SK-MEL-5 (cell line): Measurements from ENCODE around the gene IL11. TPM values are rescaled to one million over a fixed set of nuclear protein-coding genes. Genes with fewer than 3 reads are reported as not detected.

Source experiments
- DNase-seq: peaks from one replicate; pipeline ENCODE4 v3.0.0-alpha.2; 2016; ENCODE audit warnings: low read depth, low spot score
- in situ Hi-C: cut with HindIII; loops from 2 replicates; pipeline ENCODE4 v1.10.0; 2016; ENCODE audit warnings: low sequenced_read_pairs, high pct_unique_total_duplicates, low pct_unique_long_range_greater_than_20kb
- total RNA-seq: library from RNA; depleted of rRNA; stranded (reverse); fragments of >200 nt; shearing (Covaris generic); gene quantifications from 2 replicates; pipeline ENCODE4 v1.2.3, GENCODE V29; 2014

The IL11 gene
- total RNA-seq, 1 experiment from 2014 or later: not detected

DNA sequence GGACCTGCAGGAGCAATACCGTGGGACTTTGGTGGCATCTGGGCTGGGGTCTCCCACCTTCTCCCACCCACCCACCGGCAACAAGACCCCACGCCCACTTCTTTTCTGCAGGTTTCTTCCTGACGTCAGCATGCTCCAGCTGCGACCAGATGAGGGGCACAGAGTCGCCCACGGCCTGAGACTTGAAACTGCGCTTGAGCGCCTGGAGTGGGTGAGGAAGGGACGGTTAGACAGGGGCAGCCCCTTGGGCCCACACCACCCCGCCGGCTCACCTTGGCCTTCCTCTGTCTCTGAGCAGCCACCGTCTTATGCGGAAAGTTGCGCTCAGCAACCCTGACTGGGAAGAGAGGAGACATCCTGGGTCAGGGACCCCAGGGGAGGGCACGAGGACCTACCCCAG, 9.4 kb downstream of the IL11 start:
- in situ Hi-C loops: no loop called here

DNA sequence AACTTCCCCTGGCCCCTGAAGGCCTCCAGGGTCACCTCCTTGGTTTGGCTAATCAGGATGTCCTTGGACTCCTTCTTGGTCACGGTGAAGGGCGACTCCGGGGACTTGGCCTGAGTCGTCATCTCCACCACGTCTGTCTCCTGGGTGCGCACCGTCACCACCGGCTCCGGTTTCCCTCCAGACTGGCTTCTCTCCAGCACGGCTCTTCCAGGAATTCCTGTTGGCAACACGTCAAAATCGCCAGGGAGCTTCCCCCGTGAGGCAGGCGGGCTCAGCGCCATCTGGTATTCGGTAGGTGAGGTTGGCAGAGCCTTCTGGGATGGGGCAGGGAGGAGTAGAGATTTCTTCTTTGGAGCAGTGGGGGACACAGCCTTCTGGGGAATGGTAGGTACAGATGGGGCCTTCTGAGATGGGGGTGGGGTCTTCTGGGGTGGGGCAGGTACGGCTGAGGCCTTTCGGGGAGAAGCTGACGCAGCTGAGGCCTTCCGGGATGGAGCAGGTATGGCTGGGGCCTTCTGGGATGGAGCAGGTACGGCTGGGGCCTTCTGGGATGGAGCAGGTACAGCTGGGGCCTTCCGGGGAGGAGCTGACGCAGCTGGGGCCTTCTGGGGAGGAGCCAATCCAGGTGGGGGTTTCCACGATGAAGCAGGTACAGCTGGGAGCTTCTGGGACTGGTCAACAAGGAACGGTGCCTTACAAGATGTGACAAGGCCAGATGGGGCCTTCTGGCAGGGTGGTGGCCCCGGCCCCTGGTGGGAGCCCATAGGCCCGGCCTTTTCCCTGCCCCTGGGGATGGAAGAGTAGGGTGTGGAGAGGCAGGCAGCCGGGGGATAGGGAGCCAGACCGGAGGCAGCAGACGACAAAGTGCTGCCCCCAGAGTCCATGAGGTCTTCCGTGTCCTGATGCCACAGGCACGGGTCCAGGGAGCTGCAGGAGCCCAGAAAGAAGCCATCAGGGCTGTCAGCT, 11.0 kb downstream of the IL11 start:
- in situ Hi-C loops: no loop called here
- DNase-seq: no peak

More for the DNA sequence above, 9.4 kb downstream of the IL11 start:
- DNase-seq: no peak

DNA sequence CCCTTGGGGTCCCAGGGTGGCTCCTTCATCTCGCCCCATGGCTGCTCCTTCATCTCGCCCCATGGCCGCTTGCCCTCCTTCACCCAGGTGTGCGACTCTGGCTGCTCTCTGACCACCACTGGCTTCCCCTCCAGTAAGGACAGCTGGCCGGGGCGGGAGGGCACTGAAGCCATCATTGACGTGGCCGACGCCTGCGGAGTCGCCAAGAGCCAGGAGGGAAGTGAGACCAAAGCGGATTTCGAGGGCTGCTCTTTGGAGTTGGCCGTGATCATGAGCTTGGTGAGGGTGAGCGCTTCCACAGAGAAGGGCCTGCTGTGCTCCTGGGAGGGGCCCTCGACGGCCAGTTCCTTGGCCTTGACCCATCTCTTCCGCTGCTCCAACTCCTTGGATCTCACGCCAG, 11.8 kb downstream of the IL11 start:
- in situ Hi-C loops: no loop called here
- DNase-seq: no peak

DNA sequence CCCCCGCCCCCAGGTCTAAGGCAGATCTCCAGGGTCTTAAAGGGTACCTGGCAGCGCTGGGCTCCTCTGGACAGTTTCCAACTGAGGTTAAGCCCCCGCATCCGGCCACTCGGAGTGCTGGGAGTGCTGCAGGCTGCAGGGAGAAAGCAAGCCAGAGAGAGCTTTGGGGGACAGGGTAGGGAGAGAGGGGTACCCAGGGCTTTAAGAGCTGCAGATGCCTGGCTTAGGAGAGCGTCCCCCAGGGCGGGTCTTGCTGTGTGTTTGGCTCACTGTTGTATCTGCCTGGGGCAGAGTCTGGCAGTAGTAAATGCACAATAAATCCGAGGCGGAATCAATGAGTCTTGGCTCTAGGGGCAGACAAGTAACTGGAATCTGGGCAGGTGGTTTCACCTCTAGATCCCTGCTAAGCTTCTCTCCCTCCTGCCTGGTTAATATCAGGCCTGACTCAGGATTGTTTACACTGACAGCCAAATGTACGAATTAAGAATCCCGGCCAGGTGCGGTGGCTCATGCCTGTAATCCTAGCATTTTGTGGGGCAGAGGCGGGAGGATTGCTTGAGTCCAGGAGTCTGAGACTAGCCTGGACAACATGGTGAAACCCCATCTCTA, 14.9 kb downstream of the IL11 start:
- no peak for DNase-seq
- in situ Hi-C loops: no loop called here

DNA sequence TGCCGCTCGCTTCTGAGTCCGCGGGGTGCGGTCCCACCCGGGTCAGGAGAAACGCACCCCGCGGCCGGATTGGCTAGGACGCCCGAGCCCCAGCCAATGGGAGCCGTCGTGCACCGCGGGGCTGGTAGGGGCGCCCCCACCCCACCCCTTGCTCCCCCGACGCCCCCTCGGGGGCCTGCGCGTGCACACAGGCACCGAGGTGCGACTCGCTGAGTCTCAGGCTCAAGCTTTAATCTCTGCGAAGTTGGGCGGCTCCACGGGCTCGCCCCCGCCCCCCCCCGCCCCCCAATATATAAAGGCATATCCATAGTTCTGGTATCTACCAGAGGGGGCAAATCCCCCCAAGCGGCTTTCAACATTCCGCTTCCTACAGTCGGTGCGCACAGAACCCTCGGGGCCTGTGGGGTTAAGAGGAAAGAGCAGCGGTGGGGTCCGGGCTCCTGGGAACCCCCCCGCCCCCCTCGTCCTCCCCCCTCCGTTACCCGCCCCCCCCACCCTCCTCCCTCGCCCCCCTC, 15.5 kb downstream of the IL11 start, which contains the start of gene COX6B2:
COX6B2 (minus strand) TSS at position 22 of the 515 bp plus-strand sequence. CDS start 198 bp downstream, outside the sequence.
- in situ Hi-C loops: no loop called here
- DNase-seq: no peak

DNA sequence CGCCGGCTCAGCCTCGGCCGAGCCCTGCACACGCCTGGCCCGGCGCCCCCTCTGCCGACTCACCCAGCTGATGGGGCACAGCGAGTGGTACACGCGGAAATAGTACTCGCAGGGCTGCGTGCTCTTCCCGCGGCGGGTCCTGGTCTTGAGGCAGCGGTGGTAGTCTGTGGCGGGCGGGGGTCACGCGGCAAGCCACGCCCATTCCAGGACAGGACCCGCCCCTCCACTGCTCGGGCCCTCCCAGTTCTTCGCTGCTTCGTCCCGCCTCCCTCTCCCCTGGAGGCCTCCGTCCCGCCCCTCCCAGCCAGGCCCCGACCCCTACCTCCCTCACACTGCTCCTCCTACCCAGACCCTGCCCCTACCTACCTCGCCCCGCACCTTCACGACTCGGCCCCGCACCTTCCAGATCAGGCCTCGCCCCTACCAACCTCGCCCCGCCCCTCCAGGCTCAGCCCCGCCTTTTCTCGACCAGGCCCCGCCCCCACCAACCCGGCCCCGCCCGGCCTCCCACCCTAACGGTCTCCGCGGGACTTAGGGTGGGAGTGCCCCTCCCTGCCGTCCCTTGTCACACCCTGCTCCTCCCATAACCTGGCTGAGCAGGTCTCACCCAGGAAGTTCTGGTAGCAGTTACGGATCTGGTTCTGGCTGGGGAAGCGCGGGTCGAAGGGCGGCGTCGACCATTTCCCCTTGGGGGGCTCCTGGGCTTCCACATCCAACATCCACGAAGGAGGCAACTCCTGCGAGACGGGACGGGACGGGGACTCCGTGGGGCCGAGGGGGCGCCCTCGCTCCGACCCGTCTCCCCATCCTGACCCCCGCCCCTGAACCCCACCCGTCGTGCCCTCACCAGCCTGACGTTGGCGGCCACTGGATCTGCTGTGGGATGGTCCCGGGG, 16.2 kb downstream of the IL11 start:
- DNase-seq: peak; percentile 58
- in situ Hi-C loops: no loop called here

DNA sequence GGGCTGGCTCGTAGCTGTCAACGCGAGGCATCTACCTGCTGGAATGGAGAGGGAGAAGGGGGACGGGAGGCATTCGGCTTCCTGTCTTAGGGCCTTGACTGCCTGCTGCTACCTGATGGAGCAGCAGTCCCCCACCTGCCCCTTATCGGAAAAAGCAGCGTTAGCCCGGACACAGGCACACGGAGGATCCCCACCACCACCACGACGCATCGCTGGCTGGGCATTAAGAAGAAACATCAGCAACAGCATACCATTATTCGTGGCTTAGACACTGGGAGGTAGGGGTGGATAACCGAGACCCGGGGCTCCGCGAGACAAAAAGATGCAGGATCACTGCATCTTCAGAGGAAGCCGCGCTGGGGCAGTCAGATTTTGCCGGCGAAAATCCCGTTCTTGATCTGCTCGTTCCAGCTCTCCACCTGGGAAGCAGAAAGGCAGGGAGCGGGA, 16.9 kb downstream of the IL11 start:
- in situ Hi-C loops: no loop called here
- no peak for DNase-seq

DNA sequence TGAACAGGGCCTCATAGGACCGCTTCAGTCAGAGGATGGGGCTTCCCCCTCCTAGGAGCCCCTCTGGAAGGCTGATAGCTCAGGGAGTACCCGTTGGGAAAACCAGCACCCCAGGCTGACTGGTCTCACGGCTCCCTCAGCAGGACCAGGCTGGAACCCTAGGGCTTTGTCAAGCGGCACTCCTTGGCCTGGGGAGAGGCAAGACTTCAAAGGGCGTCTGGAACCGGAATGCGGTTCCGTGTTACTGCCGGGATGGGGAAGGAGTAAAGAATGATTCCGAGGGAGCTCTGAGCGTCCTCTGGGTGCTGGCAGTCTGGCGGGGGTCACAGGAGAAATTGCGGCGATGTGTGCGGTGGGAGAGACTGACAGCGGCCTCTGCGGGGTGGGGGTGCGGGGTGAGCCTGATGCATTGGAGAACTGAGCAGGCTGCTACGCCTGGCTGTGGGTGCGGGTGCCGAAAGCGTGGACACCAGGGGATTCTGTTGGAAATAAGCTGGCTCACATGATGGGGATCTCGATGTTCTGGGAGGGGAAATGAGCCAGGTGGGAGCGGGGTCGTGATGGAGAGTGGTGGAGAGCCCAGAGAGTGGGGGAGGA, 17.6 kb downstream of the IL11 start:
- DNase-seq: no peak
- in situ Hi-C loops: no loop called here

DNA sequence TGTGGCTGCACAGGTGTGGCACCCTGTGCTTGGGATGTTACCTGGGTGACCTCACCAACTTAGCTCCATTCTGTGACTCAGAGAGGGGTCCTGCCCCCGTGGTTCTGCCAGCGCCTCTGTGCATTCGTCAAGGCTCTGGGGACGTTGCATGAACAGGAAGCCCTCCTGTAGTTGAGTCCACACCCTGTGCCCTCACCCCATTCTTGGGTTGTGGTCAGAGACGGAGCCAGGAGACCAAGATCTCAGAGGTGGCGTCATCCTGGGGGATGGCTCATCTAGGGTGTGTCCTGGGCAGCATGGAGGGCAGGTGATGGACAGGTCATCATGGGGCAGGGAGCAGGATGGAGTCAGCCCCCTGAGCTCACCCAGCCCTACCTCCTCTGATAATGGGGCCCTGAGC, 18.2 kb downstream of the IL11 start:
- in situ Hi-C loops: no loop called here
- no peak for DNase-seq

DNA sequence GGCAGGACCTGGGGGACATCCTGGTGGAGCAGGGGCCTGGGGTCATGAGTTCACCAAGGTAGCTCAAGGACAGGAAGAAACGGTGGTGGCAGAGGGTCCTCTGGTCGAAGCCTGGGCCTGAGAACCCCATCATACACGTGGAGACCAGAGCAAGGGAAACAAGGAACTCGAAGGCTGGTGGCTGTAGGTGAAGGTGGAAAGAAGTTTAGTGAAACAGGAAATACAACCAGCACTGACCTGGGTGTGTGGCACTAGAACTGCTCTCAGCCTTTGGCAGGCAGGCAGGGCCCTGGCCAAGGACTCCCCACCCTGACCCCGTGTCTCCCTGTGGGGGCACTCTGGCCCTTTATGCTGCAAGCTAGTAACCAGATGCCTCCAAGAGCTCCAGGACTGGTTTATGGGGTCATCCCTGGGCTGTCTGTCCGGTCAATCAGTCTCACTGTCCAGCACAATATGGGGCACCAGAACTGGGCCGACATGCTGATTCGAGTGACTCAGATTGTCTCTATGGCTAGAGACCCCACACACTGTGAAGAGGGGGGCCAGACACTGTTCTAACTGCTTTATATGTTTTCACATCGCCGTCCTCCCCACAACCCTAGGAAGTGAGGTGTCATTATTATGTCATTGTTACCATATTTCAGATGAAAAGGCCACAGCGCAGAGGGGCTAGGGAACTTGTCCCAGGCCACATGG, 19.5 kb downstream of the IL11 start:
- no peak for DNase-seq
- in situ Hi-C loops: no loop called here

DNA sequence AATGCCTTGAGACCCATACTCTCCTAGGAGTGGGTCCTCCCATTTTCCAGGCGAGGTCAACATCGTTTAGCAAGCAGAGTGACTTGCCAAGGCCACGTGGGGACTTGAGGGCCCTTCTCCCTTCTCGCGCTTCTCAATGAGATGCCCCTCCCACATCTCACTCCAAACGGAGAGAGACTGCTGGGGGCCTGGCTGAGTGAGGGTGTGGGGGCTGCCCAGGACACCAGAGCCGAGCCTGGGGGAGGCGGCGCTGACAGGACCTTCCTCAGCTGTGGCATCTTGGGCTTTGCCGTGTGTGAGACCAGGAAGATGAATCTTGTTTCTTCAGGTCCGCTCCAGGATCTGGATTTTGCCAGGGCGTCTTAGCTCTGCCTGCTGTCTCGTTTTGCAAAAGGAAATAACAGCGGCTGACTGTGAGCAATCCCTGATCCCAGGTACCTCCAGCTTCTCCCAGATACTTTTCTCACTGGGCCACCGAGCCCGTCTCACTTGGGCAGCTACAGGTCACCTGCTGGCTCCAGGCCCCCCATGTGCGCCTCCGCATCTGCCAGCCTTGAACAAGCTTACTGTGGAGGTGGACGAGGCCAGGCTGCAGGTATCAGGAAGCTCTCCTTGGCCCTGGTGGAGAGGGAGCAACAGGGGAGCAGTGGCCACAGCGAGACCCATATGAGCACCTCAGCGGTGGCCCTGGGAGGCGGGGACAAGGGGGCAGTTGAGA, 21.8 kb downstream of the IL11 start:
- no peak for DNase-seq
- in situ Hi-C loops: no loop called here

DNA sequence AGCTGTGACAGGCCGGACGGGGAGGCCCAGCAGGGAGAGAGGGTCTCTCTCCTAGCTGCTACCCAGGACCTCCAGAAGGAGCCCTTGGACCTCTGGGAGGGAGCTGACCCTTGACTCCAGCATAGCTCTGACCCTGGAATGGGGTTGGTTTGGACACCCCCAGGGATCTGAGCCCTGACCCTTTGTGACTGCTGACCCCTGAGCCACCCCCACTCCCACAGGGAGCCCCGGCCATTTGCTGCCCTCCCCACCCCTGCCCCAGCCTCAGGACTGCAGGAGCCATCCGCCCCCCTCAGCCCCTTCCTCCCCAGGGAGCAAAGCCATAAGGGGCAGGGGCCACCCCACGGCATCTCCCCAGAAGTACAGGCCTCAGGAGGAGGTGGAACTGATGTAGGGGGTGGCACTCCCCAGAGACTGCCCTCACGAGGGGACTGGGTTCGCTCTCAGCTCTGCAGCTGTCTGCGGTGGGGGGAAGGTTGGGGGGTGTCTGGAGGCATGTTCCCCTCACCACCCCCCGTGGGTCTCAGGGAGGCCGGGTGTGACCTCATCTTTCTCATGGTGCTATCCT, 22.7 kb downstream of the IL11 start:
- no peak for DNase-seq
- in situ Hi-C loops: no loop called here

DNA sequence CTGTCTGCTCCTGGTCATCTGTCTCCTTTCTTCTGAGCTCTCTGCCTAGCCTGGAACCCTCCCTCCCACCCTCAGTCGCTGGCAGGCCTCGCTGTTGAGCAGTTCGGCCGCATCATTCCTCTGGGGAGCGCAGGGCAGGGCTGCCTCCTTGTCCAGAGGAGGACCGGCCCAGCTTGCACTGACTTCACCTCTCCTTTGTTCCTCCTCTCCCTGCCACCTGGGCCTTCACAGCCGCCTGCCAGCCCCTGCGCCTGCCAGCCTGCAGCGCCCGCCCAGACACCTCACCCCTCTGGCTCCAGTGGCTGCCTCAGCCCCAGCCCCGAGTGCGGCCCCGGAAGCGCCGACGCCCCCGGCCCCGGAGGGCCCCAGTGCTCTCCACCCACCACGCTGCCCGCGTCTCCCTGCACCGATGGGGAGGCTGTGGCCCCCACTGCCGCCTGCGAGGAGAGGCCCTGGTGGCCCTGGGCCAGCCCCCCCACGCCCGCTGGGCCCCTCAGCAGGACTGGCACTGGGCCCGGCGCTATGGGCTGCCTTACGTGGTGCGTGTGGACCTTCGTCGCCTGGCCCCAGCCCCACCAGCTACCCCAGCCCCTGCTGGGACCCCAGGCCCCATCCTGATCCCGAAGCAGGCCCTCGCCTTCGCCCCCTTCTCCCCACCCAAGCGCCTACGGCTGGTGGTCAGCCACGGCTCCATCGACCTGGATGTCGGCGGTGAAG, 23.4 kb downstream of the IL11 start:
- in situ Hi-C loops: no loop called here
- DNase-seq: no peak

DNA sequence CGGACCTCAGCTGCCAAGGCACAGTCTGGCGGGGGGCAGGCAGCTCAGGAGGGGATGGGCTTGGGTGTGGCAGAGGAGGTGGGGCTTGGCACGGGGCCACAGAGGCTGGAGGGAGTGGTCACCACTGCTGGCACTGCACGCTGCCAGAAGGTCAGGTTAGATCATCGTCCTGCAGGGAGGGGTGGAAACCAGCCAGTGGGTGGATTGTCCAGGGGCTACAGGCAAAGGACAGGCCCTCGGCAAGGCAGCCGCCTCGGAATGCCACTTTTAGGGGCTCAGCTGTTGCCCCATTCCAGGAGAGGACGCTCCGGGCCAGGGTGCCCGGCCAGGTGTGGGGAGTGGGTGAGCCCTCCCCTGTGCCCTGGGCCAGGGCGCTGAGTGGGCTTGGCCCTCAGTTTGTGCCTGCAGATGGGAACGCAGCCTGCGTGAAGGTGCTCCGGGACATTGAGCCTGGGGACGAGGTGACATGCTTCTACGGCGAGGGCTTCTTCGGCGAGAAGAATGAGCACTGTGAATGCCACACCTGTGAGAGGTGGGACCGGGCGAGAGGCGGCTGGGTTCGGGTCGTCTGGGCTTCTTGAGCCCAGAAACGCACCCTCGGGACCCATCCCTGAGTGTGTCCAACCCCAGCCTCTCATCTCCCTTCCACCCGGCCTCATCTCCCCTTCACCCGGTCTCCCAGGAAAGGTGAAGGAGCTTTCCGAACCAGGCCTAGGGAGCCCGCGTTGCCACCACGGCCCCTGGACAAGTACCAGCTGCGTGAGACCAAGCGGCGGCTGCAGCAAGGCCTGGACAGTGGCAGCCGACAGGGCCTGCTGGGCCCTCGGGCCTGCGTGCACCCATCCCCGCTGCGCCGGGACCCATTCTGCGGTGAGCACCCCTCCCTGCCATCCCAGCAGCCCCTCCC, 24.2 kb downstream of the IL11 start:
- no peak for DNase-seq
- in situ Hi-C loops: no loop called here
